ENCODE data around the gene CA10. TPM values are rescaled to one million over a fixed set of nuclear protein-coding genes. Genes with fewer than 3 reads are reported as not detected.

Gene CA10
- total RNA-seq, 2 donors from 2014 or later: not detected

DNA sequence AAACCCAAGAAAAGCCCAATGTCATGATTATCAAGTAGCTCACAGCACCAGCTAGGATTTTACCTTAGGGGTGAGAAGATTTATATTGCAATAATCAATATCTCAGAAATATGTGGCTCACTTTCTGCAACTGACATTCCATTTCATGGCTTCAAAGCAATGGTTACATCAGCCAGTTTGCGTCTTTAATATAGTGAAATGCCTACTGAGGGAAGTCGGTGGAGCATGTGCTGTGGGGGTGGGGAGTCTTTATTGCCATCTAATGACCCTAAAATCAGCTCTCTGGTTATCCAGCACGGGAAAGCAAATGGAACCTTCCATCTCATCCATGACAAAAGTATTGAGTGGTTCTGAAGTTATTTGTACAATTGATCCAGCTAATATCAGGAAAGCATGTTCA, 395.5 kb downstream of the CA10 start:
- ATAC-seq: no peak
- Mint-ChIP-seq H3K9me3 (no peaks in the 10 kb centered on the region), H3K36me3 (no peaks in the 10 kb centered on the region), H3K27ac (no peak overlapping the region)
- DNase-seq (ENCODE audit: low spot score in 2 of 2): no peak

DNA sequence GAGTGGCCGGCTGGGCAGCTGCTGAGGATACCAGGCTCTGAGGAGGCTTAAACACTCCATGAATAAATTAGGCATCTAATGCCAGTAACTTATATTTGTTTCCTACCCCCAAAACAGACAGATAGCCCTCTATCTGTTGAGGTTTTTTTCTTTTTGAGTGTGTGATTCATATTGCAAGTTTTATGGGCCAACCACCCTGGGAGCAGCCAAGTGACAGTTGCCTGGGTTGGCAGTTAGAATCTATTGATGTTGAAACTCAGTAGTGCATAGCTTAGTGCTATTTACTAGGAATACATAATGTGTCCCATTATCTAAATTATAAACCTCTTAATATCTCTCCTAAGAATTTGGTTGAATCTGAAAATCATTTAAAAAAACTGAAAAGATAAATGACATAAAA, 397.4 kb downstream of the CA10 start:
- H3K36me3 Mint-ChIP-seq: no peaks in the 10 kb centered on the region
- DNase-seq (ENCODE audit: low spot score in 2 of 2) (no peak), ATAC-seq (no peak)
- H3K9me3 Mint-ChIP-seq: no peaks in the 10 kb centered on the region
- no peak overlapping the region for H3K27ac Mint-ChIP-seq

DNA sequence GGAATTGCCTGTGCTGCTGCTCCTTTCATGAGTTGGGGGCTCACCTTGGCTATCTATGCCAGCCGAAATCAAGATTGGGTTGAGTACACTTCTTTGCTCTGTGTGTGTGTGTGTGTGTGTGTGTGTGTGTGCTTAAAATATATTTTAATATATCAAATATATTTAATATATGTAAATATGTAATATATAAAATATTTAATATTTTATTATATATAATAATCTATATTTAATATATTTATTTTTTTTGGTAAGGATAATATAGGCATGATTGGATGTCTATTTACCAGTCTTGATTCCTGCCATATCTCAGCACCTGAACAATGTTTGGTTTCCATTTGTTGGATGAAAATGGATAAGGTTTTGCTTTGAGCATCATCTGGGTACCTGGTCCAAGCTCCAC, 399.3 kb downstream of the CA10 start:
- no peaks in the 10 kb centered on the region for H3K36me3 Mint-ChIP-seq
- no peak for ATAC-seq
- no peak overlapping the region for H3K27ac Mint-ChIP-seq
- no peak for DNase-seq (ENCODE audit: low spot score in 2 of 2)
- H3K9me3 Mint-ChIP-seq: no peaks in the 10 kb centered on the region

DNA sequence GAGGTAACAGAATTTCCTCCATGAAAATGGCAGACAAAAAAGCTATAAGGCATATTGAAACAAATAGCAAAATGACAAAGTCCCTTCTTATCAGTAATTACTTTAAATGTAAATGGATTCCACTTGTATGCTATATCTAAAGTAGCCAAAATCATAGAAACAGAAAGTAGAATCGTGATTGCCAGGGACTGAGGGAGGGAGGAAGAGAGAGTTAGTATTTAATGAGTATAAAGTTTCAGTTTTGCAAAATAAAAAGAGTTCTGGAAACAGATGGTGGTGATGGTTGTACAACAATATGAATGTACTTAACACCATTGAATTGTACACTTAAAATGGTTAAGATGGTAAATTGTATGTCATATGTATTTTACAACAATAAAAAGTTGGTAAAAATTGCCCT, 407.4 kb downstream of the CA10 start:
- H3K9me3 Mint-ChIP-seq: no peaks in the 10 kb centered on the region
- no peak overlapping the region for H3K27ac Mint-ChIP-seq
- peak in 1 of 2 donors; percentile 56 for ATAC-seq
- DNase-seq (ENCODE audit: low spot score in 2 of 2): no peak
- H3K36me3 Mint-ChIP-seq: no peaks in the 10 kb centered on the region

DNA sequence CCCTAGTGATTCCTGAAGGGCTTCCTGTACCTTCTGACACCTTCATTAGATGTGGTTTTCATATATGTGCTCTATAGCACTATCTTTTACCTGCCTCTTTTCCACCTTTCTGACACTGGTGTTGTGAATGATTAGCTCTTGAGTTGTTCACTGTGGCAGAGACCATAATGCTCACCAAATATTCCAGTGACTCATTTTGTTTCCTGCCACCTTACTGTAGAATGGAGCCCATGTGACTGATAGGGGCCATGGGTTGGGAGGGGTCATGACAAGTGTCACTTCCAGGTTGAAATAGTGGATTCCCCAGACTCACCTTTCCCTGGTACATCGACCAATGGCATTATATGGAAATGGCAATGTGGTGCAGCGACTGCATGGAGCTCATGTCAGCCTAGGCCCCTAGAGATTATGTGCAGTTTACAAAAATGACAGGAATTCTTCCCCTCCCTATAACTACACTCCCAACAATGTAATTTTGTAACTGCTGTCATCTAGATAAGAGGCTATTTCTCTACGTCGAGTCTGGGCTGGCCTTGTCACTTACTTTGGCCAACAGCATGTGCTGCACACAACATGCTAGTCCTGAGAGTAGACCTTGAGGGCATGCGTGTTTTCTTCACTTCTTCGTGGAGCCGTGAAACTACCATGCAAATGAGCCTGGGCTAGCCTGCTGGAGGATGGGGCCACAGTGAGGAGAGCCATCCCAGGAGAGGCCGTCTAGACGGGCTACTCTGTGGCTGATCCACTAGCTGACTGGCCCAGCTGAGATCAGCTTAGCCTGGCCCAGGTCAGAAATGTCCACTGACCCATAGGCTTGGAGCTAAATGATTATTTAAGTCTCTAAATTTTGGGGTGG, 409.5 kb downstream of the CA10 start:
- DNase-seq (ENCODE audit: low spot score in 2 of 2) (no peak), ATAC-seq (peak; percentile 24 to 68)
- Mint-ChIP-seq H3K27ac (no peak overlapping the region), H3K36me3 (no peaks in the 10 kb centered on the region), H3K9me3 (no peaks in the 10 kb centered on the region)

DNA sequence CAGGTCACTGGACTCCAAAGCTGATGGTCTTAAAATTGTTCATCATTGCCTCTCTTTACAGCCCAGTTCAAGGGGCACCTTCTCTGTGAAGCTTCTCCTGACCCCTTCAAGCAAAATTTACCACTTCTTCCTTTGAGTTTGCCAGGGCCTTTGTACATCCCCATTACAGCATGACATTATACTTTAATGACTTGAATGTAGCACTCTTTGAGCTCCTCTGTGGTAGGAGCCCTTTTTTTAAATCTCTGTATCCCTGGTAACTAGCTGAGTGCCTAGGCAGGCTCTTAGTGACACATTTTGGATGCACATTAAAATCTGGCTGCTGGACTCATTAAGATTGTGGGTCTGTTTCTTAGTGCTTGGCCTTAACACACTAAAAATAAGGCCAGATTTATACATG, 412.1 kb downstream of the CA10 start:
- Mint-ChIP-seq H3K9me3 (no peaks in the 10 kb centered on the region), H3K36me3 (no peaks in the 10 kb centered on the region), H3K27ac (no peak overlapping the region)
- DNase-seq (ENCODE audit: low spot score in 2 of 2) (no peak), ATAC-seq (no peak)

DNA sequence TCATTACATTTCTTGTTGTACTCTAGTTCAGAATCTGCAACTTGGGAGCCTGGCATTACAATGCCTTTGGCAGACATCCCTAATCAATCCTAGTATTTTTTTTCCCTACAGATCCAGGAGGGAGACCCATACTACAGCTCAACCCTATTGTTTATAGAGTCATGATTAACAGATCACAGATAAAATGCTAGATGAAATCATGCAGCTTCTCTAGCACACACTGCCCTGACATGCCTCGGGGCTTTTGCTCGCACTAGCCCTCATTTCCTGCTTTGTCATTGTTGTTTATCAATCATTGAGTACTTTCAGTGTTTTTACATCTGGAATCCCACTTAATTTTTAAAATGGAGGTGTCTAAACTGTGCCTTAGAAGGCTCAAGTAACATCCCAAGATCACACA, 412.5 kb downstream of the CA10 start:
- H3K36me3 Mint-ChIP-seq: no peaks in the 10 kb centered on the region
- H3K27ac Mint-ChIP-seq: no peak overlapping the region
- H3K9me3 Mint-ChIP-seq: no peaks in the 10 kb centered on the region
- ATAC-seq (no peak), DNase-seq (ENCODE audit: low spot score in 2 of 2) (no peak)

DNA sequence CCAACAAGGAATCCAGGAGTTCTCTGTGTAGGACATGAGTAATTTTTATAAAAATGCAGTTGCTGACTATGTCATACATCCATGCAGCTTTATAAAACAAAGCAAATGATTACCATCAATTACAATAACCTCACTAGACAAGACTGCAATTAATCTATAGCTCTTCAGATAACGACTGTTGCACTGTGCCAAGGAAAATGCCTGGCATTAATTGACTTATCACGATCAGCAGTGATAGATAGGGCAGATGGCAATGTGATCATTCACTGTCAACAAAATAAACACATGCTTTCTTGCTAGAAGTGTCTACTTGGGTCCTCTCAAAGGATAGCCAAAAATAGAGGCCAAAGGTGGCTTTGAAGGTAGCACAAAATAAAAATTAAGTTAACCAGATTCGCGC, 415.0 kb downstream of the CA10 start:
- ATAC-seq (no peak), DNase-seq (ENCODE audit: low spot score in 2 of 2) (no peak)
- Mint-ChIP-seq H3K27ac (no peak overlapping the region), H3K9me3 (no peaks in the 10 kb centered on the region), H3K36me3 (no peaks in the 10 kb centered on the region)

DNA sequence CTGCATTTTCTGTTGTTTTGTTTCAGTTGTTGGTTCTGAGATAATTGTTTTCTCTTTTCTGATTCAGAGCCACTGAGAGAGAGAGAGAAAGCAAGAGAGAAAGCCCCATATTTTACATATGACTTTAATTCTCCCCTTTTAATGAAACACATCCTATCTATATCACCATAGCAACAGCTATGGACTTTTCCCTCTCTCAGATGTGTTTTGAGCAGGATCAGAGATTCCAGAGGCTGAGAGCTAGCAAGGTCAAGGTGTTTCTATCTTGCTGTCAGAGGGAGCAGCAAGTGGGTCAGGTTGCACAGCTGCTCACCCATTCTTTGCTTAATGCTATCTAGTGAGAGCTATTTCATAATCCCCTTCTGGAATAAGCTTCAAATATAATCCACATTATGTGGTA, 415.9 kb downstream of the CA10 start:
- no peaks in the 10 kb centered on the region for H3K36me3 Mint-ChIP-seq
- H3K9me3 Mint-ChIP-seq: no peaks in the 10 kb centered on the region
- H3K27ac Mint-ChIP-seq: no peak overlapping the region
- DNase-seq (ENCODE audit: low spot score in 2 of 2) (no peak), ATAC-seq (no peak)

DNA sequence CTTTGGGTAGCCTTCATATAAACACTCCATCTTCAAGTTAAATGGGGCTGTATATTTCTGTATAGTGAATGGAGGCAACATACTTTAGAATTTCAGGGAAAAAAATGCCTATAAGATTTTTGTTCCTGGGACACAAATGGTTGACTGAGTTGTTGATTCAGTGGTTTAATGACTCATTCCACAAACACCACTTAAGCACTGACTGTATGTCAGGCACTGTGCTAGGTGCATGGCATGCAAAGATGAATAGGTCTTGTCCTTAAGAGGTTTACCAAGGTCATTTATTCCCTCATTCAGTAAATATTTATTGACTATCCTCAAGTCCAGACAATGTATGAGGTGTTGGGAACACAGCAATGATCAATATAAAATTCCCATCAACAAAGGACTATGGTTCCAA, 417.1 kb downstream of the CA10 start:
- no peak overlapping the region for H3K27ac Mint-ChIP-seq
- no peaks in the 10 kb centered on the region for H3K36me3 Mint-ChIP-seq
- DNase-seq (ENCODE audit: low spot score in 2 of 2) (no peak), ATAC-seq (no peak)
- no peaks in the 10 kb centered on the region for H3K9me3 Mint-ChIP-seq

DNA sequence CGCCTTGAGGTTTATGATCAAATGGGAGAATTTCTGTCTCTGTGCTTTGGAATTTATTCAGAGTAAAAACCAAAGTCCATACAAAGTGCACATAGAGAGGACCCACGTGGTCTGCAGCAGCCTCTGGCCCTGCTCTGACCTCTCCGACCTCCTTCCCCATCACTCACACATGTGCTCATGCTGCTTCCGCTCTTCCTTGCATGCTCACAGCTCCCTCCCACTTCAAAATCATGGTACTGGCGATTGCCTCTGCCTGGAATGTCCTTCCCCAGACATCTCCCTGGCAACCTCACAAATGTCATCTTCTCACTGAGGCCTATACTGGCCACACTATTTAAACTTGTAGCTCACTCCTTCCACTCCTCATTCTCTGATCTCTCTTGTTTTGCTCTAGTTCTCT, 418.0 kb downstream of the CA10 start:
- Mint-ChIP-seq H3K36me3 (no peaks in the 10 kb centered on the region), H3K9me3 (no peaks in the 10 kb centered on the region), H3K27ac (no peak overlapping the region)
- ATAC-seq (no peak), DNase-seq (ENCODE audit: low spot score in 2 of 2) (no peak)

DNA sequence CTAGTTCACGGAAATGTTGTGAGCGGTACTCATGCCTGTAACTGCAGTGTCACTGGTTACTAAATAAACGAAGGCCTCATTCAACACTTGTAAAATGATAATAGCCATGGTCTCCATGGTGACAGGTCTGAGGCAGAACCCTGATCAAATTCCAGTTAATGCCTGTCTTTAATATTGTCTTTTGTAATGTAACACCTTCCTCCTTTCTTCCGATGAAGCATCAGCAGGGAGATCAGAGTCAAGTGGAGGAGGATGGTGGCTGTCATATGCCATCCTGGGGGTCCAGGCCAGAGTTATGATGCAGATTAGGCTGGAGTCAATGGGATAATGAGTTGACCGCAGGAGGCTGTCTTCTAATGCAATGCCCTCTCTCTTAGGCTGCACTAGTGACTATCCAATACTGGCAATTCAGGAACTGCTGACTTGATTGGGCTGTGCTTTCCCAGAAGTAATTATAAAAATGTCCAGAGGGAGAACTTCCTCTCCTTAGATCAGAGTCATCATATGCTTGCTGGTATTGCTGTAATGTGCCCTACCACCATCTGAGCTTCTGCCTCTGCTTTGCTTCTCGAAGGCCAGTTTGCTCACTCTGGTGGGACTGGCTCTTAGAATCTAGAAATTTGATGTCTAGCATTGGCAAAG, 419.1 kb downstream of the CA10 start:
- no peaks in the 10 kb centered on the region for H3K36me3 Mint-ChIP-seq
- ATAC-seq (no peak), DNase-seq (ENCODE audit: low spot score in 2 of 2) (no peak)
- H3K27ac Mint-ChIP-seq: no peak overlapping the region
- H3K9me3 Mint-ChIP-seq: no peaks in the 10 kb centered on the region

DNA sequence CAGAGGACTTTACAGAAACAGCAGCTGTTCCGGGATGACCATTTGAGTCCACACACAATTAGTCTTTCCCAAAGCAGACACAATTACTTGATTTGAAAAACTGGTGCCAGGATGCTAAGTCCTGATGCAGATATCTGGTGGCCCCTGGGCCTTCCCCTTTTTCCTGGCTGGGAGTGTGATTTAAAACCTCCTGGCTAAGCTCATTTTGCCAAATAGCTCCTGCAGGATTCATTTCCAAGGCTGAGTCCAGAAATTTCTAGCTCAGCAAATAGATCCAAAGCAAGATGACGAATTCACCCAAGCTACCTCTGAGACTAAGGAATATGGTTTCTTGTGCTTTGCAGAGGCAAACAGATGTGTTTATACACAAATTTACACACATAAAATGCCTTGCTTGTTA, 422.2 kb downstream of the CA10 start:
- H3K36me3 Mint-ChIP-seq: no peaks in the 10 kb centered on the region
- no peak overlapping the region for H3K27ac Mint-ChIP-seq
- DNase-seq (ENCODE audit: low spot score in 2 of 2) (no peak), ATAC-seq (no peak)
- H3K9me3 Mint-ChIP-seq: no peaks in the 10 kb centered on the region

DNA sequence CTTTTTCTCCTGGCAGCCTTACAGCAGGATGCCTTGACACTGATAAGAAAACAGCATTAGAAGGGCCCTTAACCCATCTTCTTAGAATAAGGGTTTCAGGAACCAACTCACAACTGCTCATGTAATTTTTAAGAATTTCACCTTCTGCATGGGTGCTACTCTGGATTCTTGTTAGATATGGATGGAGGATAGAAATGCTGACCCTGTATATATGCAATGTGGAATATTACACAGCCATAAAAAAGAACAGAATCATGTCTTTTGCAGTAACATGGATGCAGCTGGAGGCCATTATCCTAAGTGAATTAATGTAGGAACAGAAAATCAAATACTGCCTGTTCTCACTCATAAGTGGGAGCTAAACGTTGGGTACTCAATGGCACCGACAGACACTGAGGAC, 423.5 kb downstream of the CA10 start:
- H3K36me3 Mint-ChIP-seq: no peaks in the 10 kb centered on the region
- H3K9me3 Mint-ChIP-seq: no peaks in the 10 kb centered on the region

DNA sequence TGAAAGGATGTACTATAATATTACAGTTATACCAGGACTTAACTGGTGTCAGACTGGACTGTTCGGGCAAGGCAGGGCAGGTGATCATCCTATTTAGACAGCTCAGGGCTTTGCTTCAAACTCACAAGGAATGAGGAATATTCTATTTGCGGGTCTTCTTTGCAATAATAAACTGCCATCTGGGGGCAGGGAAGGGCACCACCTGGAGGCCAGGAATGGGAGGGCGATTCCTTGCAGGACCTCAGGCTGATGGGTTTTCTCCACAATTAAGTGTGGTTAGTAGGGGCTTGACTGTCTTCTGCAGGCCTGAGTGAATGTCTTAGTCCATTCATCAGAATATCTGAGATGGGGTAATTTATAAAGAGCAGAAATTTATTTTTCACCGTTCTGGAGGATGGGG, 424.1 kb downstream of the CA10 start:
- DNase-seq (ENCODE audit: low spot score in 2 of 2) (no peak), ATAC-seq (no peak)
- Mint-ChIP-seq H3K27ac (no peak overlapping the region), H3K9me3 (no peaks in the 10 kb centered on the region), H3K36me3 (no peaks in the 10 kb centered on the region)

More for the DNA sequence above, 423.5 kb downstream of the CA10 start:
- DNase-seq (ENCODE audit: low spot score in 2 of 2) (no peak), ATAC-seq (no peak)
- no peak overlapping the region for H3K27ac Mint-ChIP-seq

DNA sequence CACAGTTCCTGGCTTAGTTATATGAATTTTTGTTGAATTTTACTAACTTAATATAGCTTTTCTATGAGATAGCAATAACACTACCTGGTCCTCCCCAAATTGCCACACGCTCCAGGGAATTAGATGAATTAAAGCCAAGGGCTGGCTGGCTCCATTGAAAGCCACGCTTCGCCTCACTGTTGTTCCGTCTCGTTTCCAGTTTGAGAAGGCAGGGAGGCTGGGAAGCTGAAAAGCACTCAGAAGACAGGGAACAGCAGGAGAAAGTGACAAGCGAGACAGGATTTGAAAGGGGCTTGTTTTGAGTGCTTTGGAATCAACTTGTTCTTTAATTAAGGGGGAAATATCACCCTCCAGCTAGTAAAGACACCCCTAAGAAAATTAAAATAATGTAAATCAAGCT, 425.3 kb downstream of the CA10 start:
- ATAC-seq (no peak), DNase-seq (ENCODE audit: low spot score in 2 of 2) (no peak)
- H3K9me3 Mint-ChIP-seq: no peaks in the 10 kb centered on the region
- no peak overlapping the region for H3K27ac Mint-ChIP-seq
- no peaks in the 10 kb centered on the region for H3K36me3 Mint-ChIP-seq

DNA sequence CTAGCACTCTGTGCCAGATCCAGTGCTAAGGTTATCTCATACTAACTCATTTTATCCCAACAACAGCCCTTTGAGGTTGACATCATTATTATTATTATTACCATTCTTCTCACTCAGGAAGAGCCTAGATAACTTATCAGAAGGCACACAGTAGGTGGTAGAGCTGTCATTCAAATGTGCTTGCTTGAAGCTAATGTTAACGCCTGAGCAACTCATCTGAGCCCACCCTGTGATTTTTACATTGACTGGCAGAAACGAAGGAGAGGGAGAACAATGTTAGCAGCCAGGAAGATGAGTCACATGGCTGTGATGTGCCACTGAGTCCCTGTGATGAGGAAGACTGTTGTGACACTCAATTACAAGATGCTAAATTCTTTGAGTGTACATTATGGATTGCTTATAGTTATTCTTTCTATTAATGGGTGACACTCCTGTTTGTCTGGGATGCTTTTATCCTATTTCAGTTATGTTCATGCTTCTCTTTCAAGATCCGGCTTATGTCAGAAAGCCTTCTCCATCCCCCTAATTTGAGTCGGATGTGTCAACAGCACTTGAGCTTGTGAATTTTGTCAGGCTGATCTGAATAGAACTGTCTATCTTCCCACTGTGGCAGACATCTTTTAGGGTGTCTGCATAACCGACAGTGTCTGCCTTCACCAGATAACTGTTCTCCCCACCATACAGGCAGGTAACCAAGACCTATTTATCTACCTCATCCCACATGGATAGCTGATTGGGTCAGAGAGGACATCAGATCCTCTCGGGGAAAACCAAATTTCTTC, 426.4 kb downstream of the CA10 start:
- Mint-ChIP-seq H3K36me3 (no peaks in the 10 kb centered on the region), H3K27ac (no peak overlapping the region), H3K9me3 (no peaks in the 10 kb centered on the region)
- no peak for ATAC-seq
- DNase-seq (ENCODE audit: low spot score in 2 of 2): no peak
